Colonic mucosa (tissue), 4 donors: Measurements from ENCODE around the gene MOB3B. TPM values are rescaled to one million over a fixed set of nuclear protein-coding genes. Genes with fewer than 3 reads are reported as not detected.
"Not testable (repeated sequence)": the region's sequence is repeated elsewhere in the genome, so short reads cannot be mapped to it uniquely, and the experiment has no call there.

Source experiments
- DNase-seq: peaks from one replicate; pipeline ENCODE4 v3.0.0-alpha.2; 2020
- H3K27ac ChIP-seq: fragments of 200-600 bp; one replicate; pipeline ENCODE4 v1.8.0; 2021
- H3K27me3 ChIP-seq: fragments of 200-600 bp; one replicate; pipeline ENCODE4 v1.8.0; 2021
- H3K36me3 ChIP-seq: fragments of 200-600 bp; one replicate; pipeline ENCODE4 v1.8.0; 2021
- H3K4me1 ChIP-seq: fragments of 200-600 bp; one replicate; pipeline ENCODE4 v1.8.0; 2021; ENCODE audit warnings: mild to moderate bottlenecking
- H3K4me3 ChIP-seq: fragments of 200-600 bp; one replicate; pipeline ENCODE4 v1.8.0; 2021
- H3K9ac ChIP-seq, 2 donors: one replicate each; pipeline ENCODE4 v1.7.0; 2013; ENCODE audit warnings: control low read depth in 2 of 2, low read depth in 2 of 2, low read length in 2 of 2
- H3K9me3 ChIP-seq: fragments of 200-600 bp; one replicate; pipeline ENCODE4 v1.8.0; 2021
- CTCF ChIP-seq: fragments of 200-600 bp; IDR thresholded peaks from one replicate; pipeline ENCODE4 v1.8.0; 2022; ENCODE audit warnings: antibody characterized with exemption, mild to moderate bottlenecking
- intact Hi-C: fragments of 100-400 bp; cut with DNase I; formaldehyde crosslinking; loops from one replicate; pipeline ENCODE4 v1.14.1; 2022
- total RNA-seq, 2 donors: library from RNA; stranded (reverse); fragmentation: NEBNext Ultra II Directional in 1 of 2; extraction: Animal tissue kit (Norgen Biotek cat#: 25700) in 1 of 2; gene quantifications; one replicate each; pipeline ENCODE4 v1.2.1, GENCODE V29; 2021
- donor health status: healthy.
- donor health status: DM: no; HTN: no; CAD: no.
- donor health status: DM: no; HTN: no; CAD: no.

MOB3B gene
- total RNA-seq, 2 donors from 2014 or later = 35.8 to 39.6 TPM

- intact Hi-C loops = loop anchor here (10.0 kb wide), 1 partner anchor 135 kb away; no protein-coding TSS in a partner anchor
- no peak for DNase-seq
- no peak for TF ChIP-seq CTCF
These were observed 60.1 kb downstream of the MOB3B start for GRCh38 chr9:27469550-27469949.

GRCh38 chr9:27468462-27469110, 61.0 kb downstream of the MOB3B start:
- intact Hi-C loops = loop anchor here (10.0 kb wide), 1 partner anchor 134 kb away; no protein-coding TSS in a partner anchor
- Histone ChIP-seq H3K27ac (no peak overlapping the region), H3K9ac (no peak overlapping the region), H3K4me3 (no peak overlapping the region), H3K36me3 (no peaks in the 10 kb centered on the region), H3K27me3 (no peaks in the 10 kb centered on the region), H3K9me3 (no peaks in the 10 kb centered on the region), H3K4me1 (no peaks in the 10 kb centered on the region)
- DNase-seq = no peak
- TF ChIP-seq CTCF = no peak

More at GRCh38 chr9:27469550-27469949, 60.1 kb downstream of the MOB3B start:
- Histone ChIP-seq H3K4me3 (no peak overlapping the region), H3K4me1 (no peaks in the 10 kb centered on the region), H3K36me3 (no peaks in the 10 kb centered on the region), H3K27ac (no peak overlapping the region), H3K27me3 (no peaks in the 10 kb centered on the region), H3K9me3 (no peaks in the 10 kb centered on the region), H3K9ac (no peak overlapping the region)

DNA sequence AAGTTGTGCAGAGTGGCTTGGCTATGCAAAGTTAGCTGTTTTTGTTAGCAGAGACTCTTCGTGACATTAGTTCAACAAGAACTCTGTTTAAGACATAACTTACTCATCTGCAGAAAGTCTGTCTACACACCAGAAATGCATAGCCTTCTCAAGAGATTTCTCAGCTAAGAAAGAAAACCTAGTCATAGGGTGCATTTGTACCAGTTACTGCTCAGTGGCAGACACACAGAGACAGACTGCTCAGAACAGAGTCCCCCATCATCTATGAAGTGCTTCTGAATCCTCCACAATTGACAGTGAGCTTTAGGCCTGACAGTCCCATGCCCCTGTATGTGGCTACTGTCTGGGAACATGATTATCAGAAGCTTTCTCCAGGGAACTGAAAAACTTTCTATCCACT, 61.6 kb downstream of the MOB3B start:
- TF ChIP-seq CTCF = no peak
- Histone ChIP-seq H3K9me3 (no peaks in the 10 kb centered on the region), H3K4me1 (no peaks in the 10 kb centered on the region), H3K4me3 (no peak overlapping the region), H3K27ac (no peak overlapping the region), H3K27me3 (no peaks in the 10 kb centered on the region), H3K36me3 (no peaks in the 10 kb centered on the region), H3K9ac (no peak overlapping the region)
- intact Hi-C loops = loop anchor here (2.0 to 10.0 kb wide), 2 partner anchors 61 to 133 kb away; partner anchors contain the start of gene MOB3B
- no peak for DNase-seq

DNA sequence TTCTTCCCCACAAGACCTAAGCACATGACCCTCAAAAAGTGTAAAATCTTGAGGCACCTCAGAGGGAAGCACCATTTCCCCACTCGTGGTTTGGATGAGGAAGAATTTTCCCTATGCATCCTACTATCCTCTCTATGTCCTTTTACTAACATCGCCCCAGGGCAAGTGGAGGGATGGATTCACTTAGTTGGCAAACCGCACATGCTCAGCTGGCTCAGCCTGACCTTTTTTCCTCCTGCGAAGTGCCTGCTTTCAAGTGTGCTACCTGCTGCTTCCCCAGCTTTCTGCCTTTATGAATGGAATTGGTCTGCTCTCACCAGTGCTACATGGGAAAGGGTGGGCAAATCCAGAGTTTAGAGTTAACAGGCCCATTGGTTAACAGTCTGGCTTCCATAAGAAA, 62.1 kb downstream of the MOB3B start:
- Histone ChIP-seq H3K27me3 (no peaks in the 10 kb centered on the region), H3K4me1 (no peaks in the 10 kb centered on the region), H3K9me3 (no peaks in the 10 kb centered on the region), H3K27ac (no peak overlapping the region), H3K36me3 (no peaks in the 10 kb centered on the region), H3K4me3 (no peak overlapping the region), H3K9ac (no peak overlapping the region)
- no peak for DNase-seq
- TF ChIP-seq CTCF = no peak
- intact Hi-C loops = loop anchor here (2.0 to 10.0 kb wide), 2 partner anchors 61 to 133 kb away; partner anchors contain the start of gene MOB3B

DNA sequence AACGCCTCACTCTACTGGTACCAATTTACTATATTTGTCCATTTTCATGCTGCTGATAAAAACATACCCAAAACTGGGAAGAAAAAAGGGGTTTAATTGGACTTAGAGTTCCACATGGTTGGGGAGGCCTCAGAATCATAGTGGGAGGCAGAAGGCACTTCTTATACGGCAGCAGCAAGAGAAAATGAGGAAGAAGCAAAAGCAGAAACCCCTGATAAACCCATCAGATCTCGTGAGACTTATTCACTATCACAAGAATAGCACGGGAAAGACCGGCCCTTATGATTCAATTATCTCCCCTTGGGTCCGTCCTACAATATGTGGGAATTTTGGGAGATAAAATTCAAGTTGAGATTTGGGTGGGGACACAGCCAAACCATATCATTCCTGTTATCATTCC, 63.1 kb downstream of the MOB3B start:
- H3K9ac ChIP-seq, H3K27me3 ChIP-seq, H3K4me1 ChIP-seq, DNase-seq, H3K4me3 ChIP-seq, H3K27ac ChIP-seq, H3K36me3 ChIP-seq, H3K9me3 ChIP-seq: not testable (repeated sequence)
- intact Hi-C loops = loop anchor here (2.0 to 10.0 kb wide), 2 partner anchors 62 to 132 kb away; partner anchors contain the start of gene MOB3B

GRCh38 chr9:27464950-27465349, 64.7 kb downstream of the MOB3B start:
- DNase-seq, H3K36me3 ChIP-seq, H3K27me3 ChIP-seq, H3K9me3 ChIP-seq, H3K9ac ChIP-seq, H3K4me3 ChIP-seq, H3K4me1 ChIP-seq: not testable (repeated sequence)
- peak overlapping the region; percentile 23 for H3K27ac ChIP-seq
- intact Hi-C loops = loop anchor here (10.0 kb wide), 1 partner anchor 130 kb away; no protein-coding TSS in a partner anchor
